Liver (tissue), 3 donors: ENCODE data around the gene SPAG9.
A peak's percentile ranks its signal among the peaks of the same experiment; 100 is the strongest.

Experiments used
- EGR1 ChIP-seq, 2 donors: IDR thresholded peaks; 2 replicates each; pipeline ENCODE4 v1.6.1; 2016 to 2018; ENCODE audit warnings: antibody characterized with exemption in 2 of 2, low read depth in 2 of 2
- JUND ChIP-seq, 2 donors: IDR thresholded peaks; 2 replicates each; pipeline ENCODE4 v1.6.1; 2016; ENCODE audit warnings: antibody characterized with exemption in 2 of 2
- NR2F2 ChIP-seq: IDR thresholded peaks from 2 replicates; pipeline ENCODE4 v1.6.1; 2016; ENCODE audit warnings: antibody characterized with exemption
- SP1 ChIP-seq: IDR thresholded peaks from 2 replicates; pipeline ENCODE4 v1.6.1; 2018; ENCODE audit warnings: antibody characterized with exemption, mild to moderate bottlenecking
- TAF1 ChIP-seq: conservative IDR thresholded peaks from 2 replicates; pipeline ENCODE4 v1.6.1; 2016; ENCODE audit warnings: antibody characterized with exemption, mild to moderate bottlenecking
- TF ChIP-seq, protein P1 (sequence below): fragments of 150-350 bp; IDR thresholded peaks from 2 replicates; pipeline ENCODE4 v1.5.1; 2017; ENCODE audit warnings: improper control_type of control experiment, low read depth, low read length; ENCODE audit not compliant: missing input control
- donor health status: healthy.
- donor health status: healthy.

DNA sequence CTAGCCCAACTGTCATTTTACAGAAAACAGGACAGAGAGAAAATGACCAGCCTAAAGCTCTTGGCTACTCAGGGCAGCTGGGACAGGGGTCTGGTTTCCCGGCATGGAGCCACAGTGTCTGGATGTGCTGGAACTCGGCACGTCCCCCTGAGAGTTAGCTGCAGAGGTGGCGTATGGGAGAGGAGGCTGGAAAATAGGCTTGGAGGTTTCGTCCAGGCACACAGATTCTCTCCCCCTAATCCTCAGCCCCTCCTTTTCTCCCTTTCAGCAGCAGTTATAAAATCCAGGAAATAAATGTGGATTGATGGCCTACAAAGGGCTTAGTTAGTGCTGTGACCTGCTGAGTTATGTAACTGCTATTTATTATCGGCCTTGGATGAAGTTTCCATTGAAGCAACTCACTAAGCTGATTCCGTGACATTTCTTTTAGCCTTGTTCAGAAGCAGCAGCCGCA is 165.0 kb downstream of the SPAG9 start:
- TF ChIP-seq, protein P1, sequence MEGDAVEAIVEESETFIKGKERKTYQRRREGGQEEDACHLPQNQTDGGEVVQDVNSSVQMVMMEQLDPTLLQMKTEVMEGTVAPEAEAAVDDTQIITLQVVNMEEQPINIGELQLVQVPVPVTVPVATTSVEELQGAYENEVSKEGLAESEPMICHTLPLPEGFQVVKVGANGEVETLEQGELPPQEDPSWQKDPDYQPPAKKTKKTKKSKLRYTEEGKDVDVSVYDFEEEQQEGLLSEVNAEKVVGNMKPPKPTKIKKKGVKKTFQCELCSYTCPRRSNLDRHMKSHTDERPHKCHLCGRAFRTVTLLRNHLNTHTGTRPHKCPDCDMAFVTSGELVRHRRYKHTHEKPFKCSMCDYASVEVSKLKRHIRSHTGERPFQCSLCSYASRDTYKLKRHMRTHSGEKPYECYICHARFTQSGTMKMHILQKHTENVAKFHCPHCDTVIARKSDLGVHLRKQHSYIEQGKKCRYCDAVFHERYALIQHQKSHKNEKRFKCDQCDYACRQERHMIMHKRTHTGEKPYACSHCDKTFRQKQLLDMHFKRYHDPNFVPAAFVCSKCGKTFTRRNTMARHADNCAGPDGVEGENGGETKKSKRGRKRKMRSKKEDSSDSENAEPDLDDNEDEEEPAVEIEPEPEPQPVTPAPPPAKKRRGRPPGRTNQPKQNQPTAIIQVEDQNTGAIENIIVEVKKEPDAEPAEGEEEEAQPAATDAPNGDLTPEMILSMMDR, result no peak
- TF ChIP-seq EGR1 (IDR thresholded peaks at IDR 0.05; ENCODE audit: low read depth in 2 of 2) (no peak), TAF1 (no peak), NR2F2 (peak; percentile 25), SP1 (no peak), JUND (IDR thresholded peaks at IDR 0.05) (no peak)
